GM12872 (cell line): ENCODE data around the gene ATP11A.

ENCODE experiments used
- CTCF ChIP-seq: IDR thresholded peaks from 3 replicates; pipeline ENCODE4 v1.5.1; 2011; ENCODE audit warnings: low read depth, mild to moderate bottlenecking, low read length, moderate library complexity; ENCODE audit not compliant: insufficient read depth

The ATP11A gene

GRCh38 chr13:112926003-112926402, 236.2 kb downstream of the ATP11A start:
- TF ChIP-seq CTCF = no peak

GRCh38 chr13:112926993-112927392, 237.2 kb downstream of the ATP11A start:
- TF ChIP-seq CTCF = no peak

GRCh38 chr13:112928020-112928971, 238.5 kb downstream of the ATP11A start:
- TF ChIP-seq CTCF = no peak

- no peak for TF ChIP-seq CTCF
These were observed 239.3 kb downstream of the ATP11A start for GRCh38 chr13:112928972-112929782.

- no peak for TF ChIP-seq CTCF
These were observed 239.9 kb downstream of the ATP11A start for GRCh38 chr13:112929783-112930055.

- no peak for TF ChIP-seq CTCF
These were observed 240.4 kb downstream of the ATP11A start for GRCh38 chr13:112930192-112930591.
